ENCODE results near the gene BBS5.

DNA sequence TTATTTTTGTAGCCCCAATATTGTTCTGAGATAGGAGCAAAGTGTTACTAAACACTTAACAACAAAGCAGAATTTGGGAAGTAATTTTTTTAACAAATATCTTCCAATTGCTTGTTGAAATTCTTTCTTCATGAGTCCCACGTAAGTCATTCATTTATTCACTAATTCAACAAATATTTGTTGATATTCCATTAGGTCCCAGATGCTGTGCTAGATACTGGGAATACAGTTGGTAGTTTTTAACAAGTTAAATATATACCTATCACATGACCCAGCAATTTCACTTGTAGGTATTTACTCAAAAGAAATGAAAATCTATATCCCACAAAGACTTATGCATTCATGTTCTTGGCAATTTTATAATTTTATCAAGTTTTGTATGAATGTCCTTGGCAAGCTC lies 7.0 kb upstream of the BBS5 start:
- TF ChIP-seq, protein P1, sequence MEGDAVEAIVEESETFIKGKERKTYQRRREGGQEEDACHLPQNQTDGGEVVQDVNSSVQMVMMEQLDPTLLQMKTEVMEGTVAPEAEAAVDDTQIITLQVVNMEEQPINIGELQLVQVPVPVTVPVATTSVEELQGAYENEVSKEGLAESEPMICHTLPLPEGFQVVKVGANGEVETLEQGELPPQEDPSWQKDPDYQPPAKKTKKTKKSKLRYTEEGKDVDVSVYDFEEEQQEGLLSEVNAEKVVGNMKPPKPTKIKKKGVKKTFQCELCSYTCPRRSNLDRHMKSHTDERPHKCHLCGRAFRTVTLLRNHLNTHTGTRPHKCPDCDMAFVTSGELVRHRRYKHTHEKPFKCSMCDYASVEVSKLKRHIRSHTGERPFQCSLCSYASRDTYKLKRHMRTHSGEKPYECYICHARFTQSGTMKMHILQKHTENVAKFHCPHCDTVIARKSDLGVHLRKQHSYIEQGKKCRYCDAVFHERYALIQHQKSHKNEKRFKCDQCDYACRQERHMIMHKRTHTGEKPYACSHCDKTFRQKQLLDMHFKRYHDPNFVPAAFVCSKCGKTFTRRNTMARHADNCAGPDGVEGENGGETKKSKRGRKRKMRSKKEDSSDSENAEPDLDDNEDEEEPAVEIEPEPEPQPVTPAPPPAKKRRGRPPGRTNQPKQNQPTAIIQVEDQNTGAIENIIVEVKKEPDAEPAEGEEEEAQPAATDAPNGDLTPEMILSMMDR (conservative IDR thresholded peaks at IDR 0.05; ENCODE audit: low read depth in 2 of 2): no peak
- TF ChIP-seq NANOG (IDR thresholded peaks at IDR 0.05; ENCODE audit: borderline replicate concordance) (no peak), EZH2 (IDR thresholded peaks at IDR 0.05; ENCODE audit: low read depth, unreplicated experiment) (no peak), POLR2AphosphoS5 (IDR thresholded peaks at IDR 0.05; ENCODE audit: low read depth) (no peak), ZNF114 (CRISPR knock-in tag; IDR thresholded peaks at IDR 0.05) (no peak), JUNB (IDR thresholded peaks at IDR 0.05; ENCODE audit: unreplicated experiment) (no peak), EZH2phosphoT487 (IDR thresholded peaks at IDR 0.05; ENCODE audit: unreplicated experiment) (no peak), CREB1 (CRISPR knock-in tag; IDR thresholded peaks at IDR 0.05; ENCODE audit: low read depth) (no peak)
- TF ChIP-seq, protein P2, sequence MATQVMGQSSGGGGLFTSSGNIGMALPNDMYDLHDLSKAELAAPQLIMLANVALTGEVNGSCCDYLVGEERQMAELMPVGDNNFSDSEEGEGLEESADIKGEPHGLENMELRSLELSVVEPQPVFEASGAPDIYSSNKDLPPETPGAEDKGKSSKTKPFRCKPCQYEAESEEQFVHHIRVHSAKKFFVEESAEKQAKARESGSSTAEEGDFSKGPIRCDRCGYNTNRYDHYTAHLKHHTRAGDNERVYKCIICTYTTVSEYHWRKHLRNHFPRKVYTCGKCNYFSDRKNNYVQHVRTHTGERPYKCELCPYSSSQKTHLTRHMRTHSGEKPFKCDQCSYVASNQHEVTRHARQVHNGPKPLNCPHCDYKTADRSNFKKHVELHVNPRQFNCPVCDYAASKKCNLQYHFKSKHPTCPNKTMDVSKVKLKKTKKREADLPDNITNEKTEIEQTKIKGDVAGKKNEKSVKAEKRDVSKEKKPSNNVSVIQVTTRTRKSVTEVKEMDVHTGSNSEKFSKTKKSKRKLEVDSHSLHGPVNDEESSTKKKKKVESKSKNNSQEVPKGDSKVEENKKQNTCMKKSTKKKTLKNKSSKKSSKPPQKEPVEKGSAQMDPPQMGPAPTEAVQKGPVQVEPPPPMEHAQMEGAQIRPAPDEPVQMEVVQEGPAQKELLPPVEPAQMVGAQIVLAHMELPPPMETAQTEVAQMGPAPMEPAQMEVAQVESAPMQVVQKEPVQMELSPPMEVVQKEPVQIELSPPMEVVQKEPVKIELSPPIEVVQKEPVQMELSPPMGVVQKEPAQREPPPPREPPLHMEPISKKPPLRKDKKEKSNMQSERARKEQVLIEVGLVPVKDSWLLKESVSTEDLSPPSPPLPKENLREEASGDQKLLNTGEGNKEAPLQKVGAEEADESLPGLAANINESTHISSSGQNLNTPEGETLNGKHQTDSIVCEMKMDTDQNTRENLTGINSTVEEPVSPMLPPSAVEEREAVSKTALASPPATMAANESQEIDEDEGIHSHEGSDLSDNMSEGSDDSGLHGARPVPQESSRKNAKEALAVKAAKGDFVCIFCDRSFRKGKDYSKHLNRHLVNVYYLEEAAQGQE (IDR thresholded peaks at IDR 0.05; ENCODE audit: unreplicated experiment): no peak
- TF ChIP-seq, protein P3, sequence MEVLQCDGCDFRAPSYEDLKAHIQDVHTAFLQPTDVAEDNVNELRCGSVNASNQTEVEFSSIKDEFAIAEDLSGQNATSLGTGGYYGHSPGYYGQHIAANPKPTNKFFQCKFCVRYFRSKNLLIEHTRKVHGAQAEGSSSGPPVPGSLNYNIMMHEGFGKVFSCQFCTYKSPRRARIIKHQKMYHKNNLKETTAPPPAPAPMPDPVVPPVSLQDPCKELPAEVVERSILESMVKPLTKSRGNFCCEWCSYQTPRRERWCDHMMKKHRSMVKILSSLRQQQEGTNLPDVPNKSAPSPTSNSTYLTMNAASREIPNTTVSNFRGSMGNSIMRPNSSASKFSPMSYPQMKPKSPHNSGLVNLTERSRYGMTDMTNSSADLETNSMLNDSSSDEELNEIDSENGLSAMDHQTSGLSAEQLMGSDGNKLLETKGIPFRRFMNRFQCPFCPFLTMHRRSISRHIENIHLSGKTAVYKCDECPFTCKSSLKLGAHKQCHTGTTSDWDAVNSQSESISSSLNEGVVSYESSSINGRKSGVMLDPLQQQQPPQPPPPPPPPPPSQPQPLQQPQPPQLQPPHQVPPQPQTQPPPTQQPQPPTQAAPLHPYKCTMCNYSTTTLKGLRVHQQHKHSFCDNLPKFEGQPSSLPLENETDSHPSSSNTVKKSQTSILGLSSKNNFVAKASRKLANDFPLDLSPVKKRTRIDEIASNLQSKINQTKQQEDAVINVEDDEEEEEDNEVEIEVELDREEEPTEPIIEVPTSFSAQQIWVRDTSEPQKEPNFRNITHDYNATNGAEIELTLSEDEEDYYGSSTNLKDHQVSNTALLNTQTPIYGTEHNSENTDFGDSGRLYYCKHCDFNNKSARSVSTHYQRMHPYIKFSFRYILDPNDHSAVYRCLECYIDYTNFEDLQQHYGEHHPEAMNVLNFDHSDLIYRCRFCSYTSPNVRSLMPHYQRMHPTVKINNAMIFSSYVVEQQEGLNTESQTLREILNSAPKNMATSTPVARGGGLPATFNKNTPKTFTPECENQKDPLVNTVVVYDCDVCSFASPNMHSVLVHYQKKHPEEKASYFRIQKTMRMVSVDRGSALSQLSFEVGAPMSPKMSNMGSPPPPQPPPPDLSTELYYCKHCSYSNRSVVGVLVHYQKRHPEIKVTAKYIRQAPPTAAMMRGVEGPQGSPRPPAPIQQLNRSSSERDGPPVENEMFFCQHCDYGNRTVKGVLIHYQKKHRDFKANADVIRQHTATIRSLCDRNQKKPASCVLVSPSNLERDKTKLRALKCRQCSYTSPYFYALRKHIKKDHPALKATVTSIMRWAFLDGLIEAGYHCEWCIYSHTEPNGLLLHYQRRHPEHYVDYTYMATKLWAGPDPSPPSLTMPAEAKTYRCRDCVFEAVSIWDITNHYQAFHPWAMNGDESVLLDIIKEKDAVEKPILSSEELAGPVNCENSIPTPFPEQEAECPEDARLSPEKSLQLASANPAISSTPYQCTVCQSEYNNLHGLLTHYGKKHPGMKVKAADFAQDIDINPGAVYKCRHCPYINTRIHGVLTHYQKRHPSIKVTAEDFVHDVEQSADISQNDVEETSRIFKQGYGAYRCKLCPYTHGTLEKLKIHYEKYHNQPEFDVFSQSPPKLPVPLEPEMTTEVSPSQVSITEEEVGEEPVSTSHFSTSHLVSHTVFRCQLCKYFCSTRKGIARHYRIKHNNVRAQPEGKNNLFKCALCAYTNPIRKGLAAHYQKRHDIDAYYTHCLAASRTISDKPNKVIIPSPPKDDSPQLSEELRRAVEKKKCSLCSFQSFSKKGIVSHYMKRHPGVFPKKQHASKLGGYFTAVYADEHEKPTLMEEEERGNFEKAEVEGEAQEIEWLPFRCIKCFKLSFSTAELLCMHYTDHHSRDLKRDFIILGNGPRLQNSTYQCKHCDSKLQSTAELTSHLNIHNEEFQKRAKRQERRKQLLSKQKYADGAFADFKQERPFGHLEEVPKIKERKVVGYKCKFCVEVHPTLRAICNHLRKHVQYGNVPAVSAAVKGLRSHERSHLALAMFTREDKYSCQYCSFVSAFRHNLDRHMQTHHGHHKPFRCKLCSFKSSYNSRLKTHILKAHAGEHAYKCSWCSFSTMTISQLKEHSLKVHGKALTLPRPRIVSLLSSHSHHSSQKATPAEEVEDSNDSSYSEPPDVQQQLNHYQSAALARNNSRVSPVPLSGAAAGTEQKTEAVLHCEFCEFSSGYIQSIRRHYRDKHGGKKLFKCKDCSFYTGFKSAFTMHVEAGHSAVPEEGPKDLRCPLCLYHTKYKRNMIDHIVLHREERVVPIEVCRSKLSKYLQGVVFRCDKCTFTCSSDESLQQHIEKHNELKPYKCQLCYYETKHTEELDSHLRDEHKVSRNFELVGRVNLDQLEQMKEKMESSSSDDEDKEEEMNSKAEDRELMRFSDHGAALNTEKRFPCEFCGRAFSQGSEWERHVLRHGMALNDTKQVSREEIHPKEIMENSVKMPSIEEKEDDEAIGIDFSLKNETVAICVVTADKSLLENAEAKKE (CRISPR knock-in tag; IDR thresholded peaks at IDR 0.05): no peak
- TF ChIP-seq, protein P4, sequence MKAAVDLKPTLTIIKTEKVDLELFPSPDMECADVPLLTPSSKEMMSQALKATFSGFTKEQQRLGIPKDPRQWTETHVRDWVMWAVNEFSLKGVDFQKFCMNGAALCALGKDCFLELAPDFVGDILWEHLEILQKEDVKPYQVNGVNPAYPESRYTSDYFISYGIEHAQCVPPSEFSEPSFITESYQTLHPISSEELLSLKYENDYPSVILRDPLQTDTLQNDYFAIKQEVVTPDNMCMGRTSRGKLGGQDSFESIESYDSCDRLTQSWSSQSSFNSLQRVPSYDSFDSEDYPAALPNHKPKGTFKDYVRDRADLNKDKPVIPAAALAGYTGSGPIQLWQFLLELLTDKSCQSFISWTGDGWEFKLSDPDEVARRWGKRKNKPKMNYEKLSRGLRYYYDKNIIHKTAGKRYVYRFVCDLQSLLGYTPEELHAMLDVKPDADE (IDR thresholded peaks at IDR 0.05): no peak

Measured in GM23338 (cell line).